HepG2 (cell line): ENCODE measurements around the gene SCFD2. TPM values are rescaled to one million over a fixed set of nuclear protein-coding genes. Genes with fewer than 3 reads are reported as not detected.

ENCODE experiments used
- ATAC-seq: fragments of 200-7000 bp; cut with Tn5 transposase; 3 replicates; pipeline ENCODE4 v1.9.1; 2020; ENCODE audit warnings: mild to moderate bottlenecking, moderate library complexity
- BruUV-seq: library from RNA; stranded (reverse); fragments of 400-500 nt; replicated peaks from 2 replicates; lab custom pipeline; 2021; lab: Mats Ljungman, UMichigan
- CTCF ChIA-PET: fragments of 300-600 bp; formaldehyde crosslinking; extraction: SDS; loops from one replicate; lab custom pipeline; 2021; ENCODE audit warnings: low total read pairs, inconsistent platforms, low intra/inter-chr PET ratio; lab: Yijun Ruan, JAX
- POLR2A ChIA-PET: fragments of 350-600 bp; sonication (Branson Sonifier 250); formaldehyde crosslinking; loops from one replicate; lab custom pipeline; 2020; ENCODE audit warnings: antibody characterized with exemption, inconsistent platforms; lab: Yijun Ruan, JAX
- DNase-seq: peaks from one replicate; pipeline ENCODE4 v3.0.0-alpha.2; 2015; ENCODE audit warnings: low spot score
- FAIRE-seq: peaks from 3 replicates; lab custom pipeline; 2011; peaks lifted over from hg19 to GRCh38; lab: Jason Lieb, UNC
- H2AFZ ChIP-seq: one replicate; pipeline ENCODE4 v1.6.1; 2011; ENCODE audit warnings: low read length, inconsistent platforms
- H3K27ac ChIP-seq: fragments of 300-600 bp; 3 replicates; pipeline ENCODE4 v1.8.0; 2011; ENCODE audit warnings: mixed run types, mild to moderate bottlenecking, mixed read lengths, low read length, inconsistent platforms; ENCODE audit not compliant: insufficient read depth; ENCODE audit errors: extremely low read length
- H3K27me3 ChIP-seq, 2 experiments: fragments of 200-600 bp in 1 of 2; 2 replicates in 1 of 2; 3 replicates in 1 of 2; pipeline versions ENCODE4 v1.6.0 to v1.8.0; 2011; ENCODE audit warnings: low read length in 2 of 2, mild to moderate bottlenecking in 2 of 2, moderate library complexity in 2 of 2, inconsistent platforms in 1 of 2; ENCODE audit not compliant: insufficient read depth in 2 of 2, control insufficient read depth in 1 of 2
- H3K36me3 ChIP-seq, 2 experiments: fragments of 200-600 bp in 1 of 2; replicated peaks in 1 of 2; 2 replicates in 1 of 2; 3 replicates in 1 of 2; pipeline versions ENCODE4 v1.5.1 to v1.8.0; 2011; ENCODE audit warnings: low read length in 2 of 2, inconsistent platforms in 1 of 2; ENCODE audit not compliant: insufficient read depth in 2 of 2, control insufficient read depth in 1 of 2
- H3K4me1 ChIP-seq: 2 replicates; pipeline ENCODE4 v1.5.1; 2012; ENCODE audit warnings: low read length, inconsistent platforms; ENCODE audit not compliant: insufficient read depth
- H3K4me2 ChIP-seq: 2 replicates; pipeline ENCODE4 v1.6.0; 2011; ENCODE audit warnings: low read depth, low read length, inconsistent platforms
- H3K4me3 ChIP-seq, 3 experiments: fragments of 200-600 bp in 1 of 3; sonication (generic), shearing (Covaris generic) in 1 of 3; replicated peaks in 1 of 3; 2 replicates each; pipeline ENCODE4 v1.5.1; 2011 to 2016; ENCODE audit warnings: low read length in 3 of 3, inconsistent platforms in 2 of 3, low read depth in 2 of 3, mild to moderate bottlenecking in 2 of 3, control low read depth in 1 of 3, mixed read lengths in 1 of 3; ENCODE audit not compliant: insufficient read depth in 1 of 3
- H3K79me2 ChIP-seq: one replicate; pipeline ENCODE4 v1.6.1; 2011; ENCODE audit warnings: low read length, inconsistent platforms; ENCODE audit not compliant: insufficient read depth
- H3K9ac ChIP-seq: 2 replicates; pipeline ENCODE4 v1.6.0; 2011; ENCODE audit warnings: mild to moderate bottlenecking, low read depth, low read length, inconsistent platforms; ENCODE audit not compliant: insufficient read depth
- H3K9me3 ChIP-seq: 2 replicates; pipeline ENCODE4 v1.5.1; 2012; ENCODE audit warnings: mild to moderate bottlenecking, low read length
- H4K20me1 ChIP-seq: 2 replicates; pipeline ENCODE4 v1.6.0; 2011; ENCODE audit warnings: inconsistent platforms, mild to moderate bottlenecking, low read length, moderate library complexity; ENCODE audit not compliant: insufficient read depth
- BORCS8-MEF2B ChIP-seq: sonication (generic); formaldehyde crosslinking; IDR thresholded peaks from 2 replicates; pipeline ENCODE4 v1.8.0; 2022; ENCODE audit warnings: mild to moderate bottlenecking, missing genetic modification reagents
- CCAR2 ChIP-seq: fragments of 200-400 bp; formaldehyde crosslinking; optimal IDR thresholded peaks from 2 replicates; pipeline ENCODE3; 2018; ENCODE audit warnings: low read depth, mild to moderate bottlenecking, low read length, moderate library complexity
- CREM ChIP-seq, 2 experiments: sonication (generic) in 1 of 2; formaldehyde crosslinking in 1 of 2; IDR thresholded peaks; 2 replicates each; pipeline versions ENCODE4 v1.4.0 to v1.6.1; 2016 to 2020; ENCODE audit warnings: antibody characterized with exemption in 1 of 2, mild to moderate bottlenecking in 1 of 2, missing genetic modification reagents in 1 of 2
- GATAD1 ChIP-seq: IDR thresholded peaks from 2 replicates; pipeline ENCODE4 v1.6.1; 2016; ENCODE audit warnings: missing genetic modification reagents, missing compliant biosample characterization
- JARID2 ChIP-seq: sonication (generic); formaldehyde crosslinking; IDR thresholded peaks from 2 replicates; pipeline ENCODE4 v1.8.1; 2023; ENCODE audit warnings: missing genetic modification reagents, inconsistent platforms; ENCODE audit not compliant: insufficient replicate concordance
- KAT8 ChIP-seq: IDR thresholded peaks from 2 replicates; pipeline ENCODE4 v1.6.1; 2016; ENCODE audit warnings: missing genetic modification reagents, missing compliant biosample characterization
- KLF12 ChIP-seq: sonication (generic); formaldehyde crosslinking; IDR thresholded peaks from 2 replicates; pipeline ENCODE4 v1.4.0; 2020; ENCODE audit warnings: missing genetic modification reagents, borderline replicate concordance
- MXI1 ChIP-seq: IDR thresholded peaks from 3 replicates; pipeline ENCODE4 v1.6.1; 2012; ENCODE audit warnings: low read depth, low read length, inconsistent platforms, borderline replicate concordance
- POGZ ChIP-seq: sonication (generic); formaldehyde crosslinking; IDR thresholded peaks from 2 replicates; pipeline ENCODE4 v1.4.0; 2020; ENCODE audit warnings: mild to moderate bottlenecking, missing genetic modification reagents
- SNAPC4 ChIP-seq: sonication (generic); formaldehyde crosslinking; IDR thresholded peaks from 2 replicates; pipeline ENCODE4 v1.4.0; 2020; ENCODE audit warnings: mild to moderate bottlenecking, missing genetic modification reagents
- TEAD2 ChIP-seq: sonication (generic); formaldehyde crosslinking; IDR thresholded peaks from 2 replicates; pipeline ENCODE4 v1.9.0; 2021; ENCODE audit warnings: missing genetic modification reagents
- TOPORS ChIP-seq: sonication (generic); formaldehyde crosslinking; IDR thresholded peaks from 2 replicates; pipeline ENCODE4 v1.8.0; 2023; ENCODE audit warnings: mild to moderate bottlenecking, missing genetic modification reagents
- ZNF256 ChIP-seq: sonication (generic); formaldehyde crosslinking; conservative IDR thresholded peaks from 2 replicates; pipeline ENCODE4 v1.4.0; 2020; ENCODE audit warnings: missing genetic modification reagents
- ZNF275 ChIP-seq: sonication (generic); formaldehyde crosslinking; IDR thresholded peaks from 2 replicates; pipeline ENCODE4 v1.8.0; 2022; ENCODE audit warnings: missing genetic modification reagents, mild to moderate bottlenecking, inconsistent platforms, borderline replicate concordance
- ZNF614 ChIP-seq: IDR thresholded peaks from 2 replicates; pipeline ENCODE4 v1.6.1; 2018; ENCODE audit warnings: missing biosample characterization, missing genetic modification reagents, inconsistent platforms, borderline replicate concordance
- ZNF687 ChIP-seq: sonication (generic); formaldehyde crosslinking; IDR thresholded peaks from 2 replicates; pipeline ENCODE4 v1.5.1; 2020; ENCODE audit warnings: mild to moderate bottlenecking, missing genetic modification reagents, moderate library complexity
- WGBS: methylation state at CpG from one replicate; pipeline ENCODE4 v1.1.6; 2017; ENCODE audit warnings: low lambda C conversion rate; 5-methylcytosine and 5-hydroxymethylcytosine counted together
- in situ Hi-C: cut with HindIII; loops from 2 replicates; pipeline ENCODE4 v1.10.0; 2017; ENCODE audit warnings: low pct_unique_long_range_greater_than_20kb; ENCODE audit not compliant: extremely low pct_ligation_motif_present
- intact Hi-C: fragments of 100-400 bp; cut with micrococcal nuclease; formaldehyde crosslinking; loops from one replicate; pipeline ENCODE4 v1.10.0; 2022; ENCODE audit not compliant: unreplicated experiment
- polyA plus RNA-seq, 8 experiments: library from polyadenylated mRNA; depleted of rRNA in 3 of 8; stranded (reverse) in 7 of 8; unstranded in 1 of 8; fragments of >200 nt; fragmentation: Illumina TruSeq in 4 of 8; extraction: Trizol in 4 of 8; gene quantifications; 2 replicates each; pipeline versions ENCODE4 v1.2.1 to v1.2.3, GENCODE V29; 2011 to 2016; ENCODE audit warnings: low read depth in 4 of 8, missing spikeins in 1 of 8, mixed read lengths in 1 of 8; ENCODE audit not compliant: insufficient read depth in 1 of 8
- total RNA-seq, 5 experiments: library from RNA; depleted of rRNA; stranded (reverse); fragments of >200 nt; fragmentation: Illumina TruSeq; extraction: Trizol; gene quantifications; 2 replicates each; pipeline ENCODE4 v1.2.3, GENCODE V29; 2016; ENCODE audit warnings: low read depth in 1 of 5

The SCFD2 gene
- total and polyA plus RNA-seq, 2 of the 13 experiments (the other 11 are each of a cell fraction or from before 2014, with no cell fraction given), result 4.6 to 15.6 TPM

GRCh38 chr4:53136954-53137353 lies 228.9 kb downstream of the SCFD2 start:
- H3K9ac ChIP-seq, result no peak overlapping the region
- H3K27ac ChIP-seq, result no peak overlapping the region
- no peaks in the 10 kb centered on the region for H3K9me3 ChIP-seq
- H3K27me3 ChIP-seq, result no peaks in the 10 kb centered on the region
- no peaks in the 10 kb centered on the region for H4K20me1 ChIP-seq
- DNase-seq (no peak), ATAC-seq (no peak), FAIRE-seq (no peak)
- POLR2A ChIA-PET, result no interaction called here
- no peak overlapping the region for H3K4me3 ChIP-seq
- no TSS peak for BruUV-seq
- in situ Hi-C loops, result no loop called here
- CTCF ChIA-PET, result no interaction called here
- H2AFZ ChIP-seq, result no peak overlapping the region
- no peak overlapping the region for H3K4me2 ChIP-seq
- H3K4me1 ChIP-seq, result no peaks in the 10 kb centered on the region
- no peaks in the 10 kb centered on the region for H3K79me2 ChIP-seq
- H3K36me3 ChIP-seq, result no peaks in the 10 kb centered on the region
- 98% methylated on average over 2 of the region's 2 CpGs for WGBS
- intact Hi-C loops, result no loop called here
- TF ChIP-seq POGZ (CRISPR knock-in tag) (no peak), MXI1 (no peak), ZNF687 (CRISPR knock-in tag) (no peak), KLF12 (CRISPR knock-in tag) (no peak), GATAD1 (no peak), ZNF275 (CRISPR knock-in tag) (no peak), BORCS8-MEF2B (no peak), CCAR2 (no peak), CREM (IDR thresholded peaks at IDR 0.05) (no peak), CREM (CRISPR knock-in tag; IDR thresholded peaks at IDR 0.05) (no peak), SNAPC4 (CRISPR knock-in tag) (no peak), ZNF256 (CRISPR knock-in tag) (no peak), TOPORS (CRISPR knock-in tag) (no peak), JARID2 (CRISPR knock-in tag) (no peak), KAT8 (CRISPR knock-in tag) (no peak), TEAD2 (CRISPR knock-in tag) (no peak), ZNF614 (CRISPR knock-in tag) (no peak)
